Fibroblast of pulmonary artery (primary cell): ENCODE results near the gene FOXP2.

Experiments
- DNase-seq: peaks from one replicate; pipeline ENCODE4 v3.0.0-alpha.2; 2010; ENCODE audit warnings: low read depth
- H3K4me3 ChIP-seq: replicated peaks from 2 replicates; pipeline ENCODE4 v1.5.1; 2011; ENCODE audit warnings: low read depth, mild to moderate bottlenecking, control low read depth, low read length, moderate library complexity
- CTCF ChIP-seq: IDR thresholded peaks from 2 replicates; pipeline ENCODE4 v1.5.1; 2011; ENCODE audit warnings: mild to moderate bottlenecking, control low read depth, low read length, inconsistent platforms; ENCODE audit errors: missing control alignments

The FOXP2 gene

GRCh38 chr7:114415064-114415989, 712 bp downstream of the FOXP2 start:
- TF ChIP-seq CTCF: no peak
- H3K4me3 ChIP-seq: peak overlapping the region; percentile 45
- no peak for DNase-seq

GRCh38 chr7:114416129-114416990, 1.7 kb downstream of the FOXP2 start:
- no peak overlapping the region for H3K4me3 ChIP-seq
- TF ChIP-seq CTCF: no peak
- no peak for DNase-seq

GRCh38 chr7:114417290-114417689, 2.7 kb downstream of the FOXP2 start:
- no peak for TF ChIP-seq CTCF
- H3K4me3 ChIP-seq: no peak overlapping the region
- DNase-seq: no peak

GRCh38 chr7:114418117-114418516, 3.5 kb downstream of the FOXP2 start:
- no peak for DNase-seq
- TF ChIP-seq CTCF: no peak
- no peak overlapping the region for H3K4me3 ChIP-seq

GRCh38 chr7:114419441-114420272, 5.0 kb downstream of the FOXP2 start:
- no peak overlapping the region for H3K4me3 ChIP-seq
- no peak for TF ChIP-seq CTCF
- DNase-seq: no peak
